NCI-H345 (cell line): ENCODE data around the gene RGS9BP.
"Not testable (repeated sequence)": the region's sequence is repeated elsewhere in the genome, so short reads cannot be mapped to it uniquely, and the experiment has no call there.

ENCODE experiments used
- DNase-seq: peaks from one replicate; lab custom pipeline; 2025; lab: John Stamatoyannopoulos, UW

RGS9BP gene

GRCh38 chr19:32695506-32695905, 19.9 kb downstream of the RGS9BP start:
- not testable (repeated sequence) for DNase-seq

- DNase-seq, result not testable (repeated sequence)
Measured at GRCh38 chr19:32696771-32697170, 21.1 kb downstream of the RGS9BP start.

GRCh38 chr19:32700129-32700528, 24.5 kb downstream of the RGS9BP start:
- not testable (repeated sequence) for DNase-seq

- no peak for DNase-seq
Measured at GRCh38 chr19:32702010-32702409, 26.4 kb downstream of the RGS9BP start.

GRCh38 chr19:32704006-32704405, 28.4 kb downstream of the RGS9BP start:
- DNase-seq, result not testable (repeated sequence)

- DNase-seq, result no peak
Measured at GRCh38 chr19:32708457-32708856, 32.8 kb downstream of the RGS9BP start.

GRCh38 chr19:32709032-32709431, 33.4 kb downstream of the RGS9BP start:
- DNase-seq, result no peak

- no peak for DNase-seq
Measured at GRCh38 chr19:32711747-32712146, 36.1 kb downstream of the RGS9BP start.

- DNase-seq, result not testable (repeated sequence)
Measured at GRCh38 chr19:32716203-32716602, 40.6 kb downstream of the RGS9BP start.

- DNase-seq, result no peak
Measured at GRCh38 chr19:32717496-32717895, 41.8 kb downstream of the RGS9BP start.

- DNase-seq, result no peak
Measured at GRCh38 chr19:32718286-32718685, 42.6 kb downstream of the RGS9BP start.

GRCh38 chr19:32719611-32720059, 44.0 kb downstream of the RGS9BP start, which contains the start of gene TDRD12:
Gene TDRD12, plus strand, starts transcription at chr19:32719767. Its CDS starts 306 bp downstream, at chr19:32720073.
- DNase-seq, result no peak

- no peak for DNase-seq
Measured at GRCh38 chr19:32720216-32720935, 44.7 kb downstream of the RGS9BP start.

- no peak for DNase-seq
Measured at GRCh38 chr19:32720936-32721250, 45.2 kb downstream of the RGS9BP start.
